ENCODE data around the gene BCL2L11.

BCL2L11 gene

GRCh38 chr2:111117598-111118480, 2.9 kb upstream of the BCL2L11 start:
- H3K4me1 ChIP-seq (ENCODE audit: control insufficient read depth, insufficient read depth, low read length) = peaks cover 10% of the 10 kb centered on the region
- H3K4me3 ChIP-seq (ENCODE audit: low read length) = peak overlapping the region; percentile 35; the same call in 1 of the 2 replicates
- H3K27ac ChIP-seq (ENCODE audit: low read length) = no peak overlapping the region
- H3K9me3 ChIP-seq (ENCODE audit: control insufficient read depth, insufficient read depth, low read length) = no peaks in the 10 kb centered on the region
- no peak for DNase-seq (ENCODE audit: low read depth, low spot score)
- no CpG with 5 or more reads among the region's 64 CpGs for WGBS (ENCODE audit: insufficient coverage, insufficient read length)
- no peaks in the 10 kb centered on the region for H3K36me3 ChIP-seq (ENCODE audit: control insufficient read depth, insufficient read depth, low read length)
- H3K27me3 ChIP-seq (ENCODE audit: control insufficient read depth, insufficient read depth, low read length) = peaks cover 32% of the 10 kb centered on the region

GRCh38 chr2:111118481-111118980, 2.2 kb upstream of the BCL2L11 start:
- H3K9me3 ChIP-seq (ENCODE audit: control insufficient read depth, insufficient read depth, low read length) = no peaks in the 10 kb centered on the region
- peaks cover 10% of the 10 kb centered on the region for H3K4me1 ChIP-seq (ENCODE audit: control insufficient read depth, insufficient read depth, low read length)
- H3K27me3 ChIP-seq (ENCODE audit: control insufficient read depth, insufficient read depth, low read length) = peaks cover 32% of the 10 kb centered on the region
- no peaks in the 10 kb centered on the region for H3K36me3 ChIP-seq (ENCODE audit: control insufficient read depth, insufficient read depth, low read length)
- DNase-seq (ENCODE audit: low read depth, low spot score) = no peak
- WGBS (ENCODE audit: insufficient coverage, insufficient read length) = no CpG with 5 or more reads among the region's 33 CpGs
- H3K27ac ChIP-seq (ENCODE audit: low read length) = no peak overlapping the region
- peak overlapping the region; percentile 35 for H3K4me3 ChIP-seq (ENCODE audit: low read length)

DNA sequence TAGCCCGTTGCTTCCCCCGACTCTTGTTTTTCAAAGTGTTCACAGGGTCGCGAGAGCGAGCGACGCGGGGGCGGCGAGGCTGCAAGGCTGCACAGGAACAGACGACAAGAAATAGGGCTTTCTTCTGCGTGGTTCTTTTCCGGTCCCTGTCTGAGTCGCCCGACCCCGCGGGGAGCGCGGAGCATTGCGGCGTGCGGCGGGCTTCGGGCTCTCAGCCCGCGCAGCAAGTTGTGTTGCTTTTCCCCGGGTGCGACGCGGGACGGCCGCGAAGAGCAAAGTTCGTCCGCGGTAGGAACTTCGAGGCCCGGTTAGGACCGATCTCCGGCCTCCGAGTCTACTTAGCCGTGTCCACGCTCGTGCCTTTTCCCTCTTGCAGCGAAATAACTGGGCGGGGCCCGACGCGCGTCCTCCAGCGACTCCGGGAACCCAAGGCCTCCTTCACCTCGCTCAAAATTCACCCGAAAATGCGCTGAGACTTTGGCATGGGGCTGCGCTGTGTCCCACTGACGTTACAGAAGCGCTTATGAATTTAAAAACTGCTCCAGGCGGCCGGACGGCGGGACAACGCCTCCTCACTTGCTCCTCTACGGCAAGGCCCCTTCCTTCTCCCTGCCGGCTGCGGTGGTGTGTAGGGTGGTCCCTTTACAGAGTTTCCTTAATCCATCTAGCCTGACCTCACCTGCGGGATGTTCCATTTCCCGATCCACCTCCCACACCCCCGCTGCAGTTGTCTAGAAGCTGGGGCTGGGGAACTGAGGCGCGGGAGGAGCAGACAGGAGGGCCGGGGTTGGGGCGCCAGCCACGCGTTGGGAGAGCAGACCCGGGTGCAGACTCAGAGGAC, 1.5 kb upstream of the BCL2L11 start:
- no peak overlapping the region for H3K27ac ChIP-seq (ENCODE audit: low read length)
- 0 out of 2 replicates have a peak, but pooled peaks cover 2% of the 10 kb centered on the region for H3K36me3 ChIP-seq (ENCODE audit: control insufficient read depth, insufficient read depth, low read length)
- WGBS (ENCODE audit: insufficient coverage, insufficient read length) = no CpG with 5 or more reads among the region's 76 CpGs
- no peak for DNase-seq (ENCODE audit: low read depth, low spot score)
- peaks cover 11% of the 10 kb centered on the region for H3K4me1 ChIP-seq (ENCODE audit: control insufficient read depth, insufficient read depth, low read length)
- no peaks in the 10 kb centered on the region for H3K9me3 ChIP-seq (ENCODE audit: control insufficient read depth, insufficient read depth, low read length)
- H3K27me3 ChIP-seq (ENCODE audit: control insufficient read depth, insufficient read depth, low read length) = peaks cover 32% of the 10 kb centered on the region
- H3K4me3 ChIP-seq (ENCODE audit: low read length) = peak overlapping the region; percentile 99; the same call in 1 of the 2 replicates

- DNase-seq (ENCODE audit: low read depth, low spot score) = no peak
- peak overlapping the region; percentile 99; the same call in 1 of the 2 replicates for H3K4me3 ChIP-seq (ENCODE audit: low read length)
- H3K27ac ChIP-seq (ENCODE audit: low read length) = no peak overlapping the region
- no CpG with 5 or more reads among the region's 27 CpGs for WGBS (ENCODE audit: insufficient coverage, insufficient read length)
- no peaks in the 10 kb centered on the region for H3K9me3 ChIP-seq (ENCODE audit: control insufficient read depth, insufficient read depth, low read length)
- peaks cover 32% of the 10 kb centered on the region for H3K27me3 ChIP-seq (ENCODE audit: control insufficient read depth, insufficient read depth, low read length)
- peaks cover 3% of the 10 kb centered on the region; the same call in 1 of the 2 replicates for H3K36me3 ChIP-seq (ENCODE audit: control insufficient read depth, insufficient read depth, low read length)
- peaks cover 11% of the 10 kb centered on the region for H3K4me1 ChIP-seq (ENCODE audit: control insufficient read depth, insufficient read depth, low read length)
These were observed 877 bp upstream of the BCL2L11 start for GRCh38 chr2:111119822-111120252.

GRCh38 chr2:111121028-111121827, 514 bp downstream of the BCL2L11 start:
- no peak for DNase-seq (ENCODE audit: low read depth, low spot score)
- H3K4me1 ChIP-seq (ENCODE audit: control insufficient read depth, insufficient read depth, low read length) = peaks cover 11% of the 10 kb centered on the region
- peaks cover 10% of the 10 kb centered on the region; the same call in 1 of the 2 replicates for H3K36me3 ChIP-seq (ENCODE audit: control insufficient read depth, insufficient read depth, low read length)
- WGBS (ENCODE audit: insufficient coverage, insufficient read length) = no CpG with 5 or more reads among the region's 80 CpGs
- no peaks in the 10 kb centered on the region for H3K9me3 ChIP-seq (ENCODE audit: control insufficient read depth, insufficient read depth, low read length)
- no peak overlapping the region for H3K27ac ChIP-seq (ENCODE audit: low read length)
- H3K4me3 ChIP-seq (ENCODE audit: low read length) = peak overlapping the region; percentile 99
- H3K27me3 ChIP-seq (ENCODE audit: control insufficient read depth, insufficient read depth, low read length) = peaks cover 32% of the 10 kb centered on the region

GRCh38 chr2:111121828-111122630, 1.3 kb downstream of the BCL2L11 start:
- WGBS (ENCODE audit: insufficient coverage, insufficient read length) = no CpG with 5 or more reads among the region's 93 CpGs
- no peak for DNase-seq (ENCODE audit: low read depth, low spot score)
- Histone ChIP-seq H3K4me1 (ENCODE audit: control insufficient read depth, insufficient read depth, low read length) (peaks cover 11% of the 10 kb centered on the region), H3K9me3 (ENCODE audit: control insufficient read depth, insufficient read depth, low read length) (no peaks in the 10 kb centered on the region), H3K27me3 (ENCODE audit: control insufficient read depth, insufficient read depth, low read length) (peaks cover 32% of the 10 kb centered on the region), H3K4me3 (ENCODE audit: low read length) (peak overlapping the region; percentile 99), H3K27ac (ENCODE audit: low read length) (no peak overlapping the region), H3K36me3 (ENCODE audit: control insufficient read depth, insufficient read depth, low read length) (peaks cover 10% of the 10 kb centered on the region; the same call in 1 of the 2 replicates)

GRCh38 chr2:111122631-111123421, 2.1 kb downstream of the BCL2L11 start:
- Histone ChIP-seq H3K27me3 (ENCODE audit: control insufficient read depth, insufficient read depth, low read length) (peaks cover 28% of the 10 kb centered on the region), H3K4me1 (ENCODE audit: control insufficient read depth, insufficient read depth, low read length) (0 out of 2 replicates have a peak, but pooled peaks cover 6% of the 10 kb centered on the region), H3K9me3 (ENCODE audit: control insufficient read depth, insufficient read depth, low read length) (no peaks in the 10 kb centered on the region), H3K27ac (ENCODE audit: low read length) (no peak overlapping the region), H3K36me3 (ENCODE audit: control insufficient read depth, insufficient read depth, low read length) (peaks cover 12% of the 10 kb centered on the region; the same call in 1 of the 2 replicates), H3K4me3 (ENCODE audit: low read length) (peak overlapping the region; percentile 99)
- WGBS (ENCODE audit: insufficient coverage, insufficient read length) = no CpG with 5 or more reads among the region's 92 CpGs
- DNase-seq (ENCODE audit: low read depth, low spot score) = no peak

GRCh38 chr2:111123751-111124150, 3.0 kb downstream of the BCL2L11 start:
- peaks cover 19% of the 10 kb centered on the region for H3K27me3 ChIP-seq (ENCODE audit: control insufficient read depth, insufficient read depth, low read length)
- peaks cover 12% of the 10 kb centered on the region; the same call in 1 of the 2 replicates for H3K36me3 ChIP-seq (ENCODE audit: control insufficient read depth, insufficient read depth, low read length)
- DNase-seq (ENCODE audit: low read depth, low spot score) = no peak
- no peak overlapping the region for H3K4me3 ChIP-seq (ENCODE audit: low read length)
- H3K27ac ChIP-seq (ENCODE audit: low read length) = no peak overlapping the region
- H3K9me3 ChIP-seq (ENCODE audit: control insufficient read depth, insufficient read depth, low read length) = no peaks in the 10 kb centered on the region
- no CpG with 5 or more reads among the region's 7 CpGs for WGBS (ENCODE audit: insufficient coverage, insufficient read length)
- H3K4me1 ChIP-seq (ENCODE audit: control insufficient read depth, insufficient read depth, low read length) = 0 out of 2 replicates have a peak, but pooled peaks cover 4% of the 10 kb centered on the region

Measured in iPS DF 6.9 (cell line).